Midbrain (tissue), 1 donor: ENCODE results near the gene PTPRF.

ENCODE experiments used
- DNase-seq: peaks from one replicate; lab custom pipeline; 2025; lab: John Stamatoyannopoulos, UW

The PTPRF gene

GRCh38 chr1:43669878-43670277, 139.2 kb downstream of the PTPRF start:
- DNase-seq, result no peak

- no peak for DNase-seq
Measured at GRCh38 chr1:43671193-43671592, 140.5 kb downstream of the PTPRF start.

DNA sequence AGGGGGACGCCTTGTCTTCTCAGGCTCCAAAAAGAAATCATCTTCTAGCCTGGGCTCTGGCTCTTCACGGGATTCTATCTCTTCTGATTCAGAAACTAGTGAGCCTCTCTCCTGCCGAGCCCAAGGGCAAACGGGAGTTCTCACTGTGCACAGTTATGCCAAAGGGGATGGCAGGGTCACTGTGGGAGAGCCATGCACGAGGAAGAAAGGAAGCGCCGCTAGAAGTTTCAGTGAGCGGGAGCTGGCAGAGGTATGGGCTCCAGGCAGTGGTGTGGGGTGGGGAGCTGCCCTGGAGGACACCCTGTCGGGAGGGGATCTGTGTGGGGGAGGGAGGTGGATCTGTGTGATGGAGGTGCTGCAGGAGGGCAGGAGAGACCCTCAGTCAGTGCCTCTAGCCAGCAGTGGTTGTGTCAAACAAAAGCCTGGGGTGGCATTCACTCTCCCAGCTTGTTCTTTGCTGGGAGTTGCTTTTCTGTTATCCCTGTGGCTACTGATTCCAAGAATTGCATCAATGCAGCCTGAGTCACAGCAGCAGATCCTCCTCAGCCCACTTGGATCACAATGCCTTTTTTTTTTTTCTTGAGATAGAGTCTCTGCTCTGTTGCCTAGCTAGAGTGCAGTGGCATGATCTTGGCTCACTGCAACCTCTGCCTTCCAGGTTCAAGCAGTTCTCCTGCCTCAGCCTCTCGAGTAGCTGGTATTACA, 141.1 kb downstream of the PTPRF start:
- no peak for DNase-seq

- no peak for DNase-seq
Measured at GRCh38 chr1:43673261-43673660, 142.6 kb downstream of the PTPRF start.
